ENCODE results near the gene RSPH3.
"Not testable (repeated sequence)": the region's sequence is repeated elsewhere in the genome, so short reads cannot be mapped to it uniquely, and the experiment has no call there.

The RSPH3 gene

GRCh38 chr6:158970640-158971275, 29.2 kb downstream of the RSPH3 start:
- no peak for FAIRE-seq

GRCh38 chr6:158969148-158969547, 30.9 kb downstream of the RSPH3 start:
- no peak for FAIRE-seq

GRCh38 chr6:158963020-158963808, 36.8 kb downstream of the RSPH3 start:
- FAIRE-seq, result no peak

- FAIRE-seq, result no peak
Observed at GRCh38 chr6:158962371-158962770, 37.6 kb downstream of the RSPH3 start.

GRCh38 chr6:158960026-158960425, 40.0 kb downstream of the RSPH3 start:
- FAIRE-seq, result no peak

- FAIRE-seq, result no peak
Observed at GRCh38 chr6:158959552-158959951, 40.5 kb downstream of the RSPH3 start.

GRCh38 chr6:158958504-158959386, 41.3 kb downstream of the RSPH3 start:
- no peak for FAIRE-seq

- FAIRE-seq, result no peak
Observed at GRCh38 chr6:158955255-158955654, 44.7 kb downstream of the RSPH3 start.

- FAIRE-seq, result no peak
Observed at GRCh38 chr6:158954753-158955152, 45.2 kb downstream of the RSPH3 start.

- FAIRE-seq, result not testable (repeated sequence)
Observed at GRCh38 chr6:158952011-158952410, 48.0 kb downstream of the RSPH3 start.

- not testable (repeated sequence) for FAIRE-seq
Observed at GRCh38 chr6:158951565-158951964, 48.4 kb downstream of the RSPH3 start.

GRCh38 chr6:158947284-158947683, 52.7 kb downstream of the RSPH3 start:
- FAIRE-seq, result no peak

- no peak for FAIRE-seq
Observed at GRCh38 chr6:158943380-158944032, 56.5 kb downstream of the RSPH3 start.

- FAIRE-seq, result no peak
Observed at GRCh38 chr6:158942349-158942748, 57.7 kb downstream of the RSPH3 start.

GRCh38 chr6:158941246-158941645, 58.8 kb downstream of the RSPH3 start:
- no peak for FAIRE-seq

GRCh38 chr6:158939255-158940159, 60.5 kb downstream of the RSPH3 start:
- FAIRE-seq, result no peak

- no peak for FAIRE-seq
Observed at GRCh38 chr6:158938811-158939254, 61.2 kb downstream of the RSPH3 start.

- no peak for FAIRE-seq
Observed at GRCh38 chr6:158938220-158938619, 61.8 kb downstream of the RSPH3 start.

- no peak for FAIRE-seq
Observed at GRCh38 chr6:158934157-158934556, 65.8 kb downstream of the RSPH3 start.

GRCh38 chr6:158933079-158933595, 66.9 kb downstream of the RSPH3 start:
- FAIRE-seq, result no peak

GRCh38 chr6:158928068-158928467, 71.9 kb downstream of the RSPH3 start:
- no peak for FAIRE-seq
